GM21381 (cell line): Measurements from ENCODE around the gene RORB.

Experiments used
- ATAC-seq: cut with Tn5 transposase; IDR thresholded peaks from one replicate; pipeline ENCODE4 v1.9.1; 2021; ENCODE audit warnings: mild to moderate bottlenecking, moderate library complexity; ENCODE audit not compliant: unreplicated experiment

RORB gene

DNA sequence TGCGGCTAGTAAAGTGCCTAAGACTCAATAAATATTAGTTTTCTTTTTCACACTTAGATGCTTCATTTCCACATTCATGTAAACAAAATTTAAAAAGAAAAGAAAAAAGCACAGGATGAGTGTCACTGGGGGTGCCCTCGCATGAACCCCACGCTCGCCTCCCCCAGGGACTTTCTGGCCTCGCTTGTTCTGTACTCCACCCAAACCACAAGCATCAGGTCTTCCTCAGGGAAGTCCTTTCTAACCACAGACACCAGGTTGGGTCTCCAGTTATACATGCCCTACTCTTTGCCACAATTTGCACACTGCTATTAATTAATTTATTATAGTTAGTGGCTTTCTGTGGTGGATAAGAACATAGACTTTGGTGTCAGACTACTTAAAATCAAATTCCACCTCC is 92.4 kb downstream of the RORB start:
- no peak for ATAC-seq

- ATAC-seq, result no peak
These were observed 98.2 kb downstream of the RORB start for GRCh38 chr9:74595286-74595685.

GRCh38 chr9:74598874-74599273 is 101.7 kb downstream of the RORB start:
- ATAC-seq, result no peak

DNA sequence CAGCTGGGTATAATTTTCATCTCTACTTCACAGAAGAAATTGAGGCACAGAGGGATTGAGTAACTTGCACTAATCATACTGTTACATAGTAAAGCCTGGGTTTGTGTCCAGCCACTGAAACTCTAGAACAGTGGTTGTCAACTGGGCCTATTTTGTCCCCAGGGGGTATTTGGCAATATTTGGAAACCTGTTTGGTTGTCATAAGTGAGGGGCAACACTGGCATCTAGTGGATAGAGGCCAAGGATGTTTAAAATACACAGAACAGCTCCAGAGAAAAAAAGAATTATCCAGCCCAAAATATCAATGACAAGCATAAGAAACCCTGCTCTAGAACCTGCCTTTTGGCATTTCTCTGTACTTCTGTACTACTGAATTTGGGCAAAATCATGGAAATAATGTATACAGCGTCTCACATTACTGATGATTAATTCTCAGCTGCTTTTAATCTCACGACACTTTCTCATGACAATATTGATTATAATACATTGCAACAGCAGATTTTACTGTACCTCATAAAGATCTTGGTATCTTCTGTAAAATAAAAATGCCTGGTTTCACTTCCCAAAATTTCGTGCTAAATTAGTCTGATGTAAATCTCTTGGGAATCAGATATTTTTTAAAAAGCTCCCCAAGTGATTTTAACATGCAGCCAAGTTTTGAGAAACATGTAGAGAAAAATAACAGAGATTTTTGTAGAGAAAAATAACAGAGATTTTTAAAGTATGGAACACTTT is 112.7 kb downstream of the RORB start:
- no peak for ATAC-seq

DNA sequence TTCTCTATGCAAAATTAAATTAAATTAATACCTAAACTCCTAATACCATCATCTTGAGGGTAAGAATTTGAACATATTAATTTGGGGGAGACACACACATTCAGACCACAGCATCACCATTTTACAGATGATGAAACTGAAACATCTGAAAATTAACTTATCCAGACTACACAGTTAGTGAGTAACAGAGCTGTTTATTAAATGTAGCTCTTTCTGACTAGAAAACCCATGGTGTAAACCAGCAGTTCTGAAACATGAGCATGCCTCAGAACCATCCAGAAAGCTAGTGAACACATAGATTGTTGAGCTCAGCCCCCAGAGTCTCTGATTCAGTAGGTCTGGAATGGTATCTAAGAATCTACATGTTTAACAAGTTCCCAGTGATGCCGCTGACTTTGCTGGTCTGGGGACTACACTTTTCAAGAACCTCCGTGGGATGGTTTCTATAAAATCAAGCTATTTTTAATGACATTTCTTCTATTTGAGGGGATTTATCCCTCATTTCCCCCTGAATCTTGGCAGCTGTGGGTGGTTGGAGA is 113.5 kb downstream of the RORB start:
- ATAC-seq, result no peak

- ATAC-seq, result no peak
These were observed 133.1 kb downstream of the RORB start for GRCh38 chr9:74630228-74630627.

- ATAC-seq, result no peak
These were observed 142.0 kb downstream of the RORB start for GRCh38 chr9:74639112-74639511.

DNA sequence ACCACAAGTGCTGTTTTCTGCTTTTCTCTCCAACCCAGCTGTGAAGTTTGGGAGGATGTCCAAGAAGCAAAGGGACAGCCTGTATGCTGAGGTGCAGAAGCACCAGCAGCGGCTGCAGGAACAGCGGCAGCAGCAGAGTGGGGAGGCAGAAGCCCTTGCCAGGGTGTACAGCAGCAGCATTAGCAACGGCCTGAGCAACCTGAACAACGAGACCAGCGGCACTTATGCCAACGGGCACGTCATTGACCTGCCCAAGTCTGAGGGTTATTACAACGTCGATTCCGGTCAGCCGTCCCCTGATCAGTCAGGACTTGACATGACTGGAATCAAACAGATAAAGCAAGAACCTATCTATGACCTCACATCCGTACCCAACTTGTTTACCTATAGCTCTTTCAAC is 145.2 kb downstream of the RORB start:
- ATAC-seq, result no peak

- no peak for ATAC-seq
These were observed 146.3 kb downstream of the RORB start for GRCh38 chr9:74643303-74643923.

DNA sequence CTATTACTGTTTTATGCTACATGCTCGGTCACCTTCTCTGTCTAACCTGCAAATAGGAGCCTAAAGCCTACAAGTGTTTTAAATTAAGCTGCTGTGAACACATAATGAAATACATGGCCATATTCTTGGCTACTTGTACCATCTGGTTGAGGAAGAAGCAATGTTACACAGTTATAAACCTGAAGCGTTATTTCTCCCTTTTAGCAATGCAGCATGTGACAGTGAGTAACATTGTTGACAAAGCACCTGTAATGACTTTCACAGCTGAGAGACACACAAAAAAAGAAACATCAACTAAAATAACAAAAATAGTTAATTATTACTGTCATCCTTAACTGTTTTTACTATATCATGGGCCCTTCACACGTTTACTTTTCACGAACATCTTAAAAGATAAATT is 146.9 kb downstream of the RORB start:
- ATAC-seq, result no peak

- ATAC-seq, result no peak
These were observed 148.0 kb downstream of the RORB start for GRCh38 chr9:74645007-74645639.

DNA sequence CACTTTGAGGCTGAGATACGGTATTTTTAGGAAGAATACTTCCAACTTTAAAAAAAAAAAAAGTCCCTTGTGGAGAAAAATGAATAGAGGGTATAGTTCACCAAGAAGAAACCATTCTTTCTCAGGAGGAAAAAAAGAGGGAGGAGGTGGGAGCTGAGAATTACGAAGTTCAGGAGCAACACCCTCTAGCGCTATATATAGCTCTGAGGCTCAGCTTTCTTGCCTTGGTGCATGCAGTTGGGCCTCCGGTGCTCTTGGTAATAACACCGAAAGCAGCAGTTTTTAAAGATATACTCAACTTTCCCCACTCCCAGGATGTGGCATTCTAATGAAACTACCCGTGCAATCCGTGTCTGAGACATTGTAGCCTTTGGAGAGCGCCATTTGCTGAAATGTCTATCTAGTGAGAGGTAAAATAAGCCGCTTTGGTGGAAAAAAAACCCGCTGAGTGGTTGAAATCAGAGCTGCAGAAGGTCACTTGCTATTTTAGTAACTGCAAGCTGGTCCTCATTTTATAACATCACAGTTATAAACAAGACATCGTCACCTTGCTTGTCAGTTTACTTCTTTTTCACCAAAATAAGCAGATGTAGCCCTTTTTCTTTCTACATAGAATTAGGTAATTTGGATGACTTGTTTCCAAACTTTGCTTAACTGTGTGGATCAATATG is 156.4 kb downstream of the RORB start:
- no peak for ATAC-seq

DNA sequence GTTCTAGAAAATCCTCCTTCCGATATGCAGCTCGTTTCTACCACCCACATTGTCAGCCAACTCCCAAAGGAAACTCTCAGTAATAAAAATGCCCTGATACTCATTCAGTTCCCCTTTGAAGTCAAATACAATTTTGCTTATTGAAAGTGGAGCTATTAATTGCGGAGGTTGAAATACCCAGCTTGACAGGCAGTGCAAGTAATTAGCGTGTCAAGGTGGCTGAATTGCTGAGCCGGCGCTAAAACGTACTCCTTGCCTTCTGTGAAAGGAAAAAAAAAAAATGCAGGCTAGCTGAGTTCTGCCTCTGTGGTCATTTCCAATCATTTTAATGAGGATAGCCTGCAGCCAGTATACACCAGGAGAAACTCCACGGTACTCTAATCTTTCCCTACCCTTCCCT is 165.5 kb downstream of the RORB start:
- ATAC-seq, result no peak

- ATAC-seq, result no peak
These were observed 166.3 kb downstream of the RORB start for GRCh38 chr9:74663439-74663838.

DNA sequence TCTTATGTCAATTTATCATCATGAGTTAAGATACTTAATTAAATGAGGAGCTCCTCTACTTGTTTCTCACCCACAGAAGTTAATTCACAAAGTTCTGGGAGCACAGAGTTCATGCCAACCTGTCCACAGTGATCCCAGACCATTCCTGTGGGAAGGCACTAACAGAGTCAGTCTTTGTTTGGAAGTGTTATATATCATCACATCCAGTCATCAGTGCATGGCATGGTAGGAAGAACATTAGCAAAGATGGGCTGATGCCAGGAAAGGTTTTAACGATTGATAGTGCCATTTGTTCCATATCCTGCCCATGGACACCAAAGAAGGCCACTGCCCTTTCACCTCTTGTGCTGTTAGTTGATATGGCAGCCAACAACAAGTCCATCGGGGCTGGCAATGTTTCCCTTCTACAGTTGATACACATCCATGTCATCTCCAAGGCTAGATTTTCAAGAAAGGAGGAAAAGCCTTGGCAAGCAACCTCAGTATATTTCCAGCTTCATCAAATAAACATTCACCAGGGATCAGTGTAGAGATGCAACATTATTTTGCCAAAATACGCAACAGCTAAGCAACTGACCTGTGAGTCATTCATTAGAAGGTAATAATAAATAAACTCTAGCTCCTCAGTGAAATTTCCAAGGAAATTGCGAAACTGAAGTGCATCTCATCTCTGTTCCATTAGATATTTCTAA is 169.6 kb downstream of the RORB start:
- ATAC-seq, result no peak

DNA sequence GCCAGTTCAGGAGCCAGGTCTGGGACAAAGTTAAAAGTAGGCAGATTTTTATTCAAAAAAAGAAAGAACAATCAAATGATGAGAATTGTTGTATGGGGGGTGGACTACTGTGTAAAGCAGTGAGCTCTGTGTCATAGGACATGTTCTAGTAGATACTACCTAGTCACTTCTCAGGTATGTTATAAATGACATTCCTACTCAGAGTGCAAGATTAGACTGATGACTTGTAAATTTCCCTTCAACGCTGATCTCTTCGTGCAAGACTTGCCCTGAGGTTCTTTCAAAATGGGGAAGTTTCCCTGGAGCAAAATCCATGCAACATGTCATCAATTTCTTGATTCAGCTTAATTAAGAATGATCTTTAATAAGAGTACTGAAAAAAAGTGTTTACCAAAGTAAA is 175.1 kb downstream of the RORB start:
- ATAC-seq, result no peak

DNA sequence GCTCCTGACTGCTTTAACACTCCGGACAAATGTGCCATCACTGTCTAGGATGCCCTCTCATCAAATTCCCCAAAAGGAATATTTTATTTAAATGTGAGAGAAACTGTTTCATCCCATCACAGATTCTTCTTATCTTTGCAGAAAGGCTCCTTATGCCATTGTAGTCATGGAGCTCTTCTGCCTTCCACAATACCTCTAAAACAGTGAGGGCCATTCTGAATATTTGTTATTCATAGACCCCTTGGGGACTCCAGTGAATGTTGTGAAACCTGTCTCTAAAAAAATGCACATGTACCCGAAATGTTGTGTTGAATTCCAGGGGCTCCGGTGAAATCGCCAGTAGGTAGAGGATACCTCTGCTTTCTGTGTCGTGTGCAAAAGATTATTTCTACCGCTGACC is 176.9 kb downstream of the RORB start:
- ATAC-seq, result no peak

DNA sequence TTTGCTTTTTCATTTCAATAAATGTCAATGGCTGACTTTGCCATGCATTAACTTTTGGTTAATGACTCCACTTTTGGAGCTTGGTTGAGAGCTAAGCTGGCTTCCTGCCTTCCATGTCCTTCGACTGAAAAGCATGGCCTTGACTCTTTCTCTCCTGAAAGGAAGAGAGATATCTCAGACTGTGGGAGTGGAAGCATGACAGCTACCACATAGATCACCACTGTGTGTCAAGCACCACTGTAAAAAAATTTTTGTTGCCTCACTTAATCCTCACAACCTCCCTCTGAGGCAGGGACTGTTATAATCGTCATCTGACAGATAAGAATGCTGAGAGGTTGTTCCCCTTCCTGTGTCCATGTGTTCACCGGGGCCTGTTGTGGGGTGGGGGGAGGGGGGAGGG is 184.8 kb downstream of the RORB start:
- ATAC-seq, result no peak

DNA sequence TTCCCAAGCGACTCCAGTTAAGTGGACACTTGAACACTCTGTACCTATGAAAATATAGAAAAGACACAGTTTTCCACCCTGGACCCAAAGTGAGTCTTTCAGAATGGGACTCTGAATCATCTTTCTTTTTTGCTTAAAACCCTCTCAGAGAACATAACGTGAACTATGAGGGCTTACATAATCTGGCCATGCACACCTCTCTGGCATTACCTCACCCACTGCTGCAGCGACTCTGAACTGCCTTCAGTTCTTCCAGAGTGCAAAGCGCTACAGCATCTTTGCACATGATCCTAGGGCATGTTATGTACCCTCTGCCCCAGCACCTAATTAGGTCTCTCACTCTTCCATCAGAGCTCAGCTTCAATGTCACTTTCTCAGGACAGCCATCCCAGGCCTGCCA is 186.2 kb downstream of the RORB start:
- no peak for ATAC-seq

- ATAC-seq, result no peak
These were observed 193.9 kb downstream of the RORB start for GRCh38 chr9:74691058-74691457.

DNA sequence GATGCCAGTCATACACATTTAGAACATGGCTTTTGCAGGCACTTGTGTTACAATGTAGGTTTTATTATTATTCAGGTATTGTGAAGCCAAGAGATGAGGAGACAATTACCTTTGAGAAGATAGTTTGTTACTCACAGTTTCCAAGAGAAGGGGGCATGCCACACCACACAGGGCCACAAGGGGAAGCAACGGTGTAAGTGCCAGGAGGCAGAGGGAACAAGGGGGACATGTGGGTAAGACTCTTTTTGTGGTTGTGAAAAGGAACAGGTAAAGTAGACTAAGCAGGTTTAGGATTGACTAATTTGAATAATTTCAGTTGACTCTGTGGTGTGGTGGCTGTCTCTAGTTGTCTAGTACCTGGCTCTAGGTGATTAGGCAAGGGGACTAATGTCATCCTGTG is 199.4 kb downstream of the RORB start:
- ATAC-seq, result no peak
